ENCODE data around the gene SMYD3. TPM values are rescaled to one million over a fixed set of nuclear protein-coding genes. Genes with fewer than 3 reads are reported as not detected.

The SMYD3 gene
- total and polyA plus RNA-seq, 10 donors: 12.5 to 33.1 (median 21.0) TPM

GRCh38 chr1:246246430-246246829 lies 260.6 kb downstream of the SMYD3 start:
- WGBS, 5 donors: 91 to 98% (median 97%) methylated on average over 1 of the region's 1 CpG
- H3K4me1 ChIP-seq: no peaks in the 10 kb centered on the region

GRCh38 chr1:246245541-246245940 lies 261.5 kb downstream of the SMYD3 start:
- no peak for DNase-seq
- 83 to 98% (median 92%) methylated on average over 1 of the region's 1 CpG for WGBS, 5 donors
- intact Hi-C loops (cut with DNase I; ENCODE audit: low total_unique reads): no loop called here
- TF ChIP-seq POLR2AphosphoS5 (IDR thresholded peaks at IDR 0.05): no peak
- no peak for TF ChIP-seq POLR2A (IDR thresholded peaks at IDR 0.05)
- TF ChIP-seq CTCF (IDR thresholded peaks at IDR 0.05 in 8 of 11, conservative IDR thresholded peaks at IDR 0.05 in 3 of 11): no peak
- Histone ChIP-seq H3K4me3 (no peak overlapping the region), H3K36me3 (no peaks in the 10 kb centered on the region), H3K9me3 (peaks cover 0 to 7% (median 0%) of the 10 kb centered on the region in 8 donors), H3K27me3 (replicated peaks in 1 of 7) (no peaks in the 10 kb centered on the region), H3K4me1 (no peaks in the 10 kb centered on the region), H3K27ac (no peak overlapping the region)

More at GRCh38 chr1:246246430-246246829, 260.6 kb downstream of the SMYD3 start:
- no peak for TF ChIP-seq CTCF (IDR thresholded peaks at IDR 0.05 in 8 of 11, conservative IDR thresholded peaks at IDR 0.05 in 3 of 11)
- TF ChIP-seq POLR2AphosphoS5 (IDR thresholded peaks at IDR 0.05): no peak
- TF ChIP-seq POLR2A (IDR thresholded peaks at IDR 0.05): no peak
- Histone ChIP-seq H3K9me3 (no peaks in the 10 kb centered on the region), H3K4me3 (no peak overlapping the region), H3K27ac (no peak overlapping the region), H3K27me3 (replicated peaks in 1 of 7) (no peaks in the 10 kb centered on the region), H3K36me3 (no peaks in the 10 kb centered on the region)
- intact Hi-C loops (cut with DNase I; ENCODE audit: low total_unique reads): no loop called here
- no peak for DNase-seq

GRCh38 chr1:246232126-246232525 lies 275.0 kb downstream of the SMYD3 start:
- intact Hi-C loops (cut with DNase I; ENCODE audit: low total_unique reads): no loop called here
- WGBS, 5 donors: 89 to 96% (median 95%) methylated on average over 3 of the region's 3 CpGs

GRCh38 chr1:246226041-246226440 lies 281.0 kb downstream of the SMYD3 start:
- no peak for DNase-seq
- WGBS, 5 donors: 49 to 84% (median 61%) methylated on average over 2 of the region's 2 CpGs
- Histone ChIP-seq H3K4me1 (no peaks in the 10 kb centered on the region), H3K4me3 (no peak overlapping the region), H3K36me3 (peaks cover 0 to 3% (median 0%) of the 10 kb centered on the region in 6 donors), H3K27me3 (replicated peaks in 1 of 7) (no peaks in the 10 kb centered on the region), H3K27ac (no peak overlapping the region), H3K9me3 (peaks cover 0 to 7% (median 5%) of the 10 kb centered on the region in 8 donors)
- intact Hi-C loops (cut with DNase I; ENCODE audit: low total_unique reads): no loop called here
- TF ChIP-seq POLR2AphosphoS5 (IDR thresholded peaks at IDR 0.05) (no peak), CTCF (IDR thresholded peaks at IDR 0.05 in 8 of 11, conservative IDR thresholded peaks at IDR 0.05 in 3 of 11) (no peak), POLR2A (IDR thresholded peaks at IDR 0.05) (no peak)

More at GRCh38 chr1:246232126-246232525, 275.0 kb downstream of the SMYD3 start:
- Histone ChIP-seq H3K4me1 (no peaks in the 10 kb centered on the region), H3K9me3 (peaks cover 0 to 4% (median 0%) of the 10 kb centered on the region in 8 donors), H3K27me3 (replicated peaks in 1 of 7) (no peaks in the 10 kb centered on the region), H3K27ac (no peak overlapping the region), H3K36me3 (no peaks in the 10 kb centered on the region), H3K4me3 (no peak overlapping the region)
- TF ChIP-seq CTCF (IDR thresholded peaks at IDR 0.05 in 8 of 11, conservative IDR thresholded peaks at IDR 0.05 in 3 of 11) (no peak), POLR2A (IDR thresholded peaks at IDR 0.05) (no peak), POLR2AphosphoS5 (IDR thresholded peaks at IDR 0.05) (no peak)
- no peak for DNase-seq

Measured in spleen (tissue), 11 donors.